Osteocyte (in vitro differentiated cells): ENCODE data around the gene ACAD11. TPM values are rescaled to one million over a fixed set of nuclear protein-coding genes. Genes with fewer than 3 reads are reported as not detected.

ENCODE experiments used
- DNase-seq: peaks from one replicate; pipeline ENCODE4 v3.0.0; 2021; ENCODE audit warnings: mixed read lengths; ENCODE audit not compliant: unreplicated experiment; ENCODE audit errors: extremely low spot score
- H3K27ac Mint-ChIP-seq: one replicate; pipeline ENCODE4 v1.8.0; 2021; ENCODE audit warnings: mild to moderate bottlenecking, mixed read lengths; ENCODE audit not compliant: unreplicated experiment
- H3K27me3 Mint-ChIP-seq: one replicate; pipeline ENCODE4 v1.8.0; 2021; ENCODE audit warnings: mixed read lengths; ENCODE audit not compliant: unreplicated experiment
- H3K36me3 Mint-ChIP-seq: one replicate; pipeline ENCODE4 v1.8.0; 2021; ENCODE audit warnings: mixed read lengths; ENCODE audit not compliant: unreplicated experiment
- H3K4me1 Mint-ChIP-seq: one replicate; pipeline ENCODE4 v1.8.0; 2021; ENCODE audit warnings: mixed read lengths; ENCODE audit not compliant: unreplicated experiment
- H3K4me3 Mint-ChIP-seq: one replicate; pipeline ENCODE4 v1.8.0; 2021; ENCODE audit warnings: mild to moderate bottlenecking, moderate library complexity, mixed read lengths; ENCODE audit not compliant: unreplicated experiment
- H3K9me3 Mint-ChIP-seq: one replicate; pipeline ENCODE4 v1.8.0; 2021; ENCODE audit warnings: mixed read lengths; ENCODE audit not compliant: unreplicated experiment
- total RNA-seq: library from RNA; stranded (reverse); gene quantifications from 2 replicates; pipeline ENCODE4 v1.2.1, GENCODE V29; 2021
- TF ChIP-seq, protein P1 (sequence below): fragments of 200-600 bp; sonication (generic); IDR thresholded peaks from 2 replicates; pipeline ENCODE4 v1.5.0; 2021; ENCODE audit warnings: antibody characterized with exemption, mild to moderate bottlenecking, moderate library complexity

The ACAD11 gene
- total RNA-seq, 1 donor from 2014 or later: 22.6 TPM

DNA sequence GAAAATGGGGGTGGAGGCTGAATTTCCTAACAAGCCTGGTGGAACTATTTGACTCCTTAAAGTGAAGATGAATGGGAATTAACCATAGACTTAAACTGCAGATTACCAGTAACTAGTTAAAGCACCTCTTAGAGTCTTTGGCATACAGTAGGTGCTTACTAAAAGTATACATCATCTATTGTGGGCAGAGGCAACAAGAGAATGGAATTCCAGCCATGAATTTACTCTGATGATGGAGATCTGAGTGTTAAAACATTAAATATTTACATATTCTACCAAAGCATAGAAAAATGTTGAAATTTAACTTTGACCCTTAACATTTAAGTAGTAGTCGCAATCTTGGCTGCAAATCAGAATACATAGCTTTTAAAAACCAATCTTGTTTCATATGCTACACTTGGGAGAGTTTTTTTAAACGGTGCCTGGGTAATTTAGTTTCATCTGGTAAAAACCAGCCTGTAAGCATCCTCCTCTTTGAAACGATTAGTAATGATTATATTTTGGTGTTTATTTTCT, 5.7 kb upstream of the ACAD11 start:
- Mint-ChIP-seq H3K4me3 (no peak overlapping the region), H3K36me3 (peaks cover 19% of the 10 kb centered on the region)
- TF ChIP-seq, protein P1, sequence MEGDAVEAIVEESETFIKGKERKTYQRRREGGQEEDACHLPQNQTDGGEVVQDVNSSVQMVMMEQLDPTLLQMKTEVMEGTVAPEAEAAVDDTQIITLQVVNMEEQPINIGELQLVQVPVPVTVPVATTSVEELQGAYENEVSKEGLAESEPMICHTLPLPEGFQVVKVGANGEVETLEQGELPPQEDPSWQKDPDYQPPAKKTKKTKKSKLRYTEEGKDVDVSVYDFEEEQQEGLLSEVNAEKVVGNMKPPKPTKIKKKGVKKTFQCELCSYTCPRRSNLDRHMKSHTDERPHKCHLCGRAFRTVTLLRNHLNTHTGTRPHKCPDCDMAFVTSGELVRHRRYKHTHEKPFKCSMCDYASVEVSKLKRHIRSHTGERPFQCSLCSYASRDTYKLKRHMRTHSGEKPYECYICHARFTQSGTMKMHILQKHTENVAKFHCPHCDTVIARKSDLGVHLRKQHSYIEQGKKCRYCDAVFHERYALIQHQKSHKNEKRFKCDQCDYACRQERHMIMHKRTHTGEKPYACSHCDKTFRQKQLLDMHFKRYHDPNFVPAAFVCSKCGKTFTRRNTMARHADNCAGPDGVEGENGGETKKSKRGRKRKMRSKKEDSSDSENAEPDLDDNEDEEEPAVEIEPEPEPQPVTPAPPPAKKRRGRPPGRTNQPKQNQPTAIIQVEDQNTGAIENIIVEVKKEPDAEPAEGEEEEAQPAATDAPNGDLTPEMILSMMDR: no peak

DNA sequence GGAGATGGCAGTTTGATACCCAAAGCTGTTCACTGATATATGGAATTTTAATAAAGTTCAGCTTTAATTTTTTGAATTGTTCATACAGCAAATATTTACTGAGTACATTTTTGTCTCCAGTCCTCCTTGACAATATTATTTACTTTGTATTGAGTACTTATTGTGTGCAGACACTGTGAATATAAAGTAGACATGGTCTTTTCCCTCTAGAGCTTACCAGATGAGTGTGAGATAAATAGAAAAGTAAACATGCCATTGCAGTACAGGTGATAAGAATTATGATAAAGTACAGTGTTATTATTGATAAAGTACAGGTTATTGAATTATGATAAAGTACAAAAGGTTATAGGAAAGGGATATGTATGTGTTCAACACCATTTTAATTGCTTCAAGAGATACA, 2.6 kb upstream of the ACAD11 start:
- no peaks in the 10 kb centered on the region for H3K9me3 Mint-ChIP-seq
- H3K36me3 Mint-ChIP-seq: peaks cover 9% of the 10 kb centered on the region
- H3K27me3 Mint-ChIP-seq: no peaks in the 10 kb centered on the region
- no peak for DNase-seq
- H3K4me3 Mint-ChIP-seq: no peak overlapping the region
- H3K27ac Mint-ChIP-seq: no peak overlapping the region
- H3K4me1 Mint-ChIP-seq: peaks cover 38% of the 10 kb centered on the region
- TF ChIP-seq, protein P1: no peak

More for the DNA sequence above, 5.7 kb upstream of the ACAD11 start:
- Mint-ChIP-seq H3K27ac (no peak overlapping the region), H3K9me3 (no peaks in the 10 kb centered on the region), H3K27me3 (no peaks in the 10 kb centered on the region), H3K4me1 (peaks cover 24% of the 10 kb centered on the region)
- DNase-seq: no peak

DNA sequence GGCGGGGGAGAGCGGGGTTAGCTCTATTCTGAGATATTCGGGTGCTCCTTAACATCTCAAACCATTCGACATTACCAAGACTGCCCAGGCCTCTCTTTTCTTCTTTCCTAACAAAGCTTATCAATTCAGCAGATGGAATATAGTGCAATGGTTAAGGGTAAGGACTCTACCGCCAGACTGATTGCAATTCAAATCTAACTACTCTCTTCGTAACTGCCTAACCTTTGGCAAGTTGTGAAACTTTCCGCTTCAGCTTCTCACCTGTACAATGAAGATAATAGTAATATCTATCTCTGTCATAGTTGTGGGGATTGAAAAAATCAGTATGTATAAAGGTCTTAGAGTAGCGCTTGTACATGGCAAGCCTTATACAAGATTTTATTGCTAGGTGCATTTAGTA, 1.5 kb upstream of the ACAD11 start:
- Mint-ChIP-seq H3K27me3 (no peaks in the 10 kb centered on the region), H3K4me1 (peaks cover 42% of the 10 kb centered on the region), H3K27ac (peak overlapping the region; percentile 98), H3K4me3 (peak overlapping the region; percentile 96), H3K9me3 (no peaks in the 10 kb centered on the region), H3K36me3 (peaks cover 5% of the 10 kb centered on the region)
- TF ChIP-seq, protein P1: no peak
- DNase-seq: no peak

DNA sequence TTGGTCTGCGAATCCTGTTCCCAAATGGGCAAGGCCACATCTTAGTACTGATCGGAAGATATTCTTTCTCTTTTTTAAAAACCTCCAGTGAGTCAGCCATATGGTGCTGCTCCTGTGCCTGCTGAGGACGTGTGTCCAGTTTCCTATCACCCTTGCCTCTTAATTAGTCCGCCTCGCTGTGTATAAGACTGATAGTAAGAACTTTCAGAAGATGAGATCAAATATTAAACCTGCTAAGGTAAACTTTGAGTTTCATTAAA, 1.1 kb upstream of the ACAD11 start:
- H3K27me3 Mint-ChIP-seq: no peaks in the 10 kb centered on the region

DNA sequence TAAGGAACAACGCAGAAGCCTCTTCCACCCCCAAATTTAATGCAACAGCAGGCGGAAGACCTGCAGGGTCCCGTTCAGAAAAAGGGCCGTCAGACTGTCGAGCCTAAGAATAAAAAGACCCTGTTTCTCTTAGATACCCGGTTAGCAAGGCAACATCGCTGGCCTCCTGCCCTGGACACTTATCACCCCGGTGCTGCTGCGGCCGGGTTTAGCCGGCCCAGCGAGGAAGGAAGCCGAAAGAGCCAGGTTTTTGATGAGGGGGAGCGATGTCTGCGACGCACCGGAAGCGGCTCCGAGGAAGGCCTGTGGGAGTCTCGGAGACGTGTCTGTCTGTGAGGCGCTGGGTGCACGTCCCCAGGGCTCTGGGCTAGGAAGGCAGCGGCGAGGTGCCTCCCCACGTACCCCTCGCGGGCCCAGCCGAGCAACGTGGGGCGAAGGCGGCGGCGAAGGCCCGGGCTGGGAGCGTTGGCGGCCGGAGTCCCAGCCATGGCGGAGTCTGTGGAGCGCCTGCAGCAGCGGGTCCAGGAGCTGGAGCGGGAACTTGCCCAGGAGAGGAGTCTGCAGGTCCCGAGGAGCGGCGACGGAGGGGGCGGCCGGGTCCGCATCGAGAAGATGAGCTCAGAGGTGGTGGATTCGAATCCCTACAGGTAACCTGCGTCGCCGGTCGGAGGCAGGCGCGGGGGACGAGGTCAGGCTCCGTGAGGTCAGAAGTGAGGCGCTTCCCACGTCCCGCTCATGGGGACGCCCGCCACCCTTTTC, 622 bp upstream of the ACAD11 start, which contains the start of gene UBA5:
Gene UBA5 (plus strand): TSS at position 278 of the 759 bp plus-strand sequence. CDS start 209 bp downstream, at position 487.
- TF ChIP-seq, protein P1: no peak
- Mint-ChIP-seq H3K36me3 (peaks cover 5% of the 10 kb centered on the region), H3K4me1 (peaks cover 42% of the 10 kb centered on the region), H3K27ac (peak within 1 kb of the TSS; percentile 98), H3K9me3 (no peaks in the 10 kb centered on the region), H3K27me3 (no peaks in the 10 kb centered on the region), H3K4me3 (peak within 1 kb of the TSS; percentile 96)
- peak; percentile 87 for DNase-seq

More for the DNA sequence above, 1.1 kb upstream of the ACAD11 start:
- H3K36me3 Mint-ChIP-seq: peaks cover 5% of the 10 kb centered on the region
- peak overlapping the region; percentile 96 for H3K4me3 Mint-ChIP-seq
- DNase-seq: no peak
- H3K9me3 Mint-ChIP-seq: no peaks in the 10 kb centered on the region
- TF ChIP-seq, protein P1: no peak
- H3K4me1 Mint-ChIP-seq: peaks cover 42% of the 10 kb centered on the region
- peak overlapping the region; percentile 98 for H3K27ac Mint-ChIP-seq
